ENCODE data around the gene MORN1.
A peak's percentile ranks its signal among the peaks of the same experiment; 100 is the strongest.

The MORN1 gene

GRCh38 chr1:2286923-2287322 is 104.4 kb downstream of the MORN1 start:
- intact Hi-C loops (cut with micrococcal nuclease): no loop called here
- H3K4me1 Mint-ChIP-seq (ENCODE audit: low read depth): peaks cover 93% of the 10 kb centered on the region
- H3K36me3 Mint-ChIP-seq (ENCODE audit: low read depth): peaks cover 76% of the 10 kb centered on the region
- H3K9me3 Mint-ChIP-seq: no peaks in the 10 kb centered on the region
- no peak overlapping the region for H3K4me3 Mint-ChIP-seq
- H3K27me3 Mint-ChIP-seq: peaks cover 7% of the 10 kb centered on the region
- peak overlapping the region; percentile 33 for H3K27ac Mint-ChIP-seq

DNA sequence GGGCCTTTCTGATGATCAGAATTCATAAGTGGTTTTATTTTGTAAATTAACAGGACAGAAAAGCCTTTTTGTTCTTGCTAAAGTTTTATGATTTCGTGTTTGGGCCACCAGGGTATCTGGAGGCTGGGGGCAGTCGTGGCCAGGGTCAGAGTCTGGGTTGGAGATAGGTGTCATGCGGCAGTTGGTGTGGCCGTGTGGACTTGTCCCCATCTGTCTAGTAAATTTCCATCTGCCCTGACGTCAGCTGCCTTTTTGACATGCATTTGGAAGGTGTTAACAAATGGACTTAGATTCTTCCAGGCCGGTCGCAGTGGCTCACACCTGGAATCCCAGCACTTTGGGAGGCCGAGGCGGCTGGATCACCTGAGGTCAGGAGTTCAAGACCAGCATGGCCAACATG is 106.4 kb downstream of the MORN1 start:
- intact Hi-C loops (cut with micrococcal nuclease): no loop called here

GRCh38 chr1:2283991-2284895 is 107.1 kb downstream of the MORN1 start:
- no peak overlapping the region for H3K27ac Mint-ChIP-seq
- intact Hi-C loops (cut with micrococcal nuclease): no loop called here
- H3K4me1 Mint-ChIP-seq (ENCODE audit: low read depth): peaks cover 73% of the 10 kb centered on the region
- H3K4me3 Mint-ChIP-seq: no peak overlapping the region
- H3K9me3 Mint-ChIP-seq: no peaks in the 10 kb centered on the region
- H3K27me3 Mint-ChIP-seq: peaks cover 7% of the 10 kb centered on the region
- H3K36me3 Mint-ChIP-seq (ENCODE audit: low read depth): peaks cover 84% of the 10 kb centered on the region

More for the DNA sequence above, 106.4 kb downstream of the MORN1 start:
- H3K36me3 Mint-ChIP-seq (ENCODE audit: low read depth): peaks cover 77% of the 10 kb centered on the region
- H3K4me1 Mint-ChIP-seq (ENCODE audit: low read depth): peaks cover 73% of the 10 kb centered on the region
- no peaks in the 10 kb centered on the region for H3K9me3 Mint-ChIP-seq
- H3K4me3 Mint-ChIP-seq: no peak overlapping the region
- peaks cover 7% of the 10 kb centered on the region for H3K27me3 Mint-ChIP-seq
- H3K27ac Mint-ChIP-seq: no peak overlapping the region

GRCh38 chr1:2283371-2283990 is 107.9 kb downstream of the MORN1 start:
- intact Hi-C loops (cut with micrococcal nuclease): no loop called here
- Mint-ChIP-seq H3K36me3 (ENCODE audit: low read depth) (peaks cover 84% of the 10 kb centered on the region), H3K4me3 (no peak overlapping the region), H3K27me3 (peaks cover 7% of the 10 kb centered on the region), H3K27ac (no peak overlapping the region), H3K4me1 (ENCODE audit: low read depth) (peaks cover 73% of the 10 kb centered on the region), H3K9me3 (no peaks in the 10 kb centered on the region)

DNA sequence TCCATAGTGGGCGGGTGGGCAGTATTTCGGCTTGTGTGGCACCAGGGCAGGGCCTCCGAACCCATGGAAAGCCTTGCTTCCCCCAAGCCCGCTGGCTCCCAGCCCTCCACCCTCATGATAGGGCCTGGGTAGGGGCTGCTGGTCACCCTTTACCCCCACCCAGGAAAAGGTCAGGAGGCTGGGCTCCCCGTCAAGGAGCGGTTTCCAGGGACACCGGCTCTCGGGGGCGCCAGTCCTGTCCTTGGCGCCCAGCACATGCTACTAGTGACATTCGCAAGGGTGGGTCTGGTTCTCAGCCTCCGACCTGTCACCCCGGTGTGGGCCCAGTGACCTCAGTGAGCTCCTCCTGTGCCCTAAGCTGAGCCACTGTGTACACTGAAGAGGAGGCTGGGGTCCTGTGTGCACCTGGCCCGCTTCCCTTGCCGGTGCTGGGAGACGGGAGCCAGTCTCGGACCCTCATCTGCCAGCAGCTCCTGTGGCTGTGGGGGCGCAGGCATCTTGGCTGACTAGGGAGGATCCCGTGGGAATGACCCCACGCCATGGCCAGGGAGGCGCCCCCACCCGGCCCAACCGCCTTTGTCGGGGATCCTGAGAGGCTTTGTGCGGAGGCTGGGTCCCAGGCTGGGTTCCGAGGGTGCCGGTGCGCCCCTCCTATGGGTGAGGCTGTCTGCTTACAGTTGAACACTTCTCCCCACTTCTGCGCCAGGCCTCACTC is 108.6 kb downstream of the MORN1 start:
- peaks cover 3% of the 10 kb centered on the region for H3K27me3 Mint-ChIP-seq
- peaks cover 73% of the 10 kb centered on the region for H3K4me1 Mint-ChIP-seq (ENCODE audit: low read depth)
- H3K9me3 Mint-ChIP-seq: no peaks in the 10 kb centered on the region
- H3K36me3 Mint-ChIP-seq (ENCODE audit: low read depth): peaks cover 84% of the 10 kb centered on the region
- H3K27ac Mint-ChIP-seq: no peak overlapping the region
- no peak overlapping the region for H3K4me3 Mint-ChIP-seq
- intact Hi-C loops (cut with micrococcal nuclease): no loop called here

DNA sequence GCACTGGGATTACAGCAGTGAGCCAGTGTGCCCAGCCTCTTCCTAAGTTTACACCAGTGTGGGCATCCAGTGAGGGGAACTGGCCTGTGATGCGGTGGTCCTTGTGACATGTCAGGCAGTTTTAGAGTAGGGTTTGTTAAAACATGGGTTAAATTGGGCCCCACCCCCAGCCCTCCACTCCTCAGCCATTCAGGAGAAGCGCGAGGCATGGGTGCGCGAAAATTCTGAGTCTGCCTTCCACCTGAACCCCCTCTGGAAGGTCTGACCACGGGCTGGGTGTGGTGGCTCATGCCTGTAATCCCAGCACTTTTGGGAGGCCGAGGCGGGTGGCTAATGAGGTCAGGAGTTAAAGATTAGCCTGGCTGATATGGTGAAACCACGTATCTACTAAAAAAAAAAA is 111.5 kb downstream of the MORN1 start:
- H3K4me1 Mint-ChIP-seq (ENCODE audit: low read depth): peaks cover 73% of the 10 kb centered on the region
- H3K36me3 Mint-ChIP-seq (ENCODE audit: low read depth): peaks cover 80% of the 10 kb centered on the region
- H3K9me3 Mint-ChIP-seq: no peaks in the 10 kb centered on the region
- H3K27ac Mint-ChIP-seq: peak overlapping the region; percentile 65
- peak overlapping the region; percentile 11 for H3K4me3 Mint-ChIP-seq
- intact Hi-C loops (cut with micrococcal nuclease): no loop called here
- no peaks in the 10 kb centered on the region for H3K27me3 Mint-ChIP-seq

DNA sequence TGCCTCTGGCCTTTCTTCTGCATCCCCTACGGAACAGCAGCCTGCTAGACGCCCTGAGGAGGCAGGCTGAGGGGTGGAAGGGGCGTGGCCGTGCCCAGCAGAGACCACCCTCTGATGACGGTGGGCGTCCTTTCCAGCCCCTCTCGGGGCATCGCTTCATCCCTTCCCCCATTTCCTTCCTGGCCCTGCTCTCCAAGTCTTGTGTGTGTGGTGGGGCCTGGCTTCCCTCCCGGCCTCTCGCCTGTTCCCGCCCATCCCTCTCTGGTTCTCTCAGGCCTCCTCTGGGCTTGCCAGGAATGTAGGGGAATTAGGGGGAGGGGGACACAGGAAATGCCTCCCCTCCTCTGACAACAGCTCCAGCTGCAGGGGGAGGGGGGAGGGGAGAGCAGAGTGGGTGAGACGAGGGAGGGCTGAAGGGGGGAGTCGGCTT is 112.1 kb downstream of the MORN1 start:
- Mint-ChIP-seq H3K4me3 (peak overlapping the region; percentile 35), H3K9me3 (no peaks in the 10 kb centered on the region), H3K36me3 (ENCODE audit: low read depth) (peaks cover 80% of the 10 kb centered on the region), H3K4me1 (ENCODE audit: low read depth) (peaks cover 73% of the 10 kb centered on the region), H3K27me3 (no peaks in the 10 kb centered on the region), H3K27ac (peak overlapping the region; percentile 65)
- intact Hi-C loops (cut with micrococcal nuclease): no loop called here

DNA sequence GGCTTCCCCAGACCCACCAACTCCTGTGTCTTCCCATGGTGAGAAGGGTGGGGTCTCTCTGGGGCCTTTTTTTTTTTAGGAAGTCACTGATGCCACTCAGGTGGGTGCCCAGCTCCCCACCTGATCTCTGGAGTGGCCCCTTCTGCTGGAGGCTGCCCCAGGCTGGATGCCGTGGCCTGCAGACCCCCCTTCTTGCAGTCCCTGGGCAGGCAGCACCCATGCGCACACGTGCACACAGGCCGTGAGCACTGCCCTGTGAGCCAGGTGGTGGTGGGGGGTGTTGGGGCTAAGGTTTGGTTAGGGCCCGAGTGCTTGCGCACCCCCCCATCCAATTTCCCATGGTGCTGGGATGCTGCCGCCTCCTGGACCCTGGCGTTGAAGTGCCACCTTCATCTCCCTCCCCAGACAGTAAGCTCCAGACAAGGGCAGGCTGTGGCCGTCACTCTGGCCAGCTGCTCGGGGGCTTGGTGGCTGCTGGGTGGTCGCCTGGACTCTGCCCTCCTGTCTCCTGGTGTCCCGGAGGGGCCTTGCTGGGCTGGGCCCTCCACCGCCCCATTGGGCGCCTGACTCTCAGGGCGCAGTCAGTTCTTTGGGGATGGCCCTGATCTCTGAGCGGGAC is 112.7 kb downstream of the MORN1 start:
- peaks cover 74% of the 10 kb centered on the region for H3K4me1 Mint-ChIP-seq (ENCODE audit: low read depth)
- peak overlapping the region; percentile 65 for H3K27ac Mint-ChIP-seq
- intact Hi-C loops (cut with micrococcal nuclease): no loop called here
- no peaks in the 10 kb centered on the region for H3K27me3 Mint-ChIP-seq
- H3K4me3 Mint-ChIP-seq: peak overlapping the region; percentile 35
- H3K36me3 Mint-ChIP-seq (ENCODE audit: low read depth): peaks cover 80% of the 10 kb centered on the region
- no peaks in the 10 kb centered on the region for H3K9me3 Mint-ChIP-seq

GRCh38 chr1:2277741-2278488 is 113.4 kb downstream of the MORN1 start:
- Mint-ChIP-seq H3K27me3 (no peaks in the 10 kb centered on the region), H3K9me3 (no peaks in the 10 kb centered on the region), H3K36me3 (ENCODE audit: low read depth) (peaks cover 80% of the 10 kb centered on the region), H3K27ac (peak overlapping the region; percentile 65), H3K4me3 (no peak overlapping the region), H3K4me1 (ENCODE audit: low read depth) (peaks cover 74% of the 10 kb centered on the region)
- intact Hi-C loops (cut with micrococcal nuclease): no loop called here

GRCh38 chr1:2276803-2277580 is 114.4 kb downstream of the MORN1 start:
- H3K27me3 Mint-ChIP-seq: no peaks in the 10 kb centered on the region
- no peaks in the 10 kb centered on the region for H3K9me3 Mint-ChIP-seq
- intact Hi-C loops (cut with micrococcal nuclease): no loop called here
- peak overlapping the region; percentile 65 for H3K27ac Mint-ChIP-seq
- H3K4me1 Mint-ChIP-seq (ENCODE audit: low read depth): peaks cover 76% of the 10 kb centered on the region
- H3K4me3 Mint-ChIP-seq: no peak overlapping the region
- H3K36me3 Mint-ChIP-seq (ENCODE audit: low read depth): peaks cover 79% of the 10 kb centered on the region

DNA sequence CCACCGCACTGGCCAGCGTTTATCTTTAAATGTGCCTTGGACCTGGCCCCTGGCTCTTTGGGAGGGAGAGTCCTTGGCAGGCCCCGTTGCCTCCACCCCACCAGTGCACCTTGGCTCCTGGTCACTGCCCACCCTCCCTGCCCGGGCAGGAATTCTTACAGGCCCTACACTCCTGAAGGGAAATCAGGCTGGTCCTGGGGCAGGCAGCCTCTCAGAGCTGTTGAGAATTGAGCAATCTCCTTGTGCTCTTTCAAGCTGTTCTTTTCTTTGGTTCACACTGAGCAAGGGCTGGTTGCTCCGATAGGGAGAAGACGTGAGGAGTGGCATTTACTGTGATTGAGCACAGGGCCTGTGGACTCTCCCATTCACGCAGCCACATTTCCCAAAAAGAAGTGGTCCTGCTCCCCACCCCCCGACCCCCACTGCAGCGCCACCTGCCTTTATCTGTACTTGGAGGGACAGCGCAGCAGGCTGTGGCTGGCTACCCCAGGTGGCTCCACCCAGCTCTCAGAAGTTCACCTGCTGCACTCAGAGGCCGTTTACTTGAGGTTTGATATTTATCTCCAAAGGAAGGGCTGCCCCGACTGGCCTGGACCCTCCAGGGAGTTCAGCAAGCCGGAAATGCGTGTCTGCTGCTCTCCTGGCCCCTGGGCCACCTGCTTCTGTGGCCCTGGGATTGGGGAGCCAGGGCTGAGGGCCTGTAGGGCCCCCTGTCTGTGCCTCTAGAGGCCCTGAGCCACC is 115.4 kb downstream of the MORN1 start:
- peaks cover 80% of the 10 kb centered on the region for H3K36me3 Mint-ChIP-seq (ENCODE audit: low read depth)
- intact Hi-C loops (cut with micrococcal nuclease): no loop called here
- no peaks in the 10 kb centered on the region for H3K27me3 Mint-ChIP-seq
- no peaks in the 10 kb centered on the region for H3K9me3 Mint-ChIP-seq
- peaks cover 86% of the 10 kb centered on the region for H3K4me1 Mint-ChIP-seq (ENCODE audit: low read depth)
- no peak overlapping the region for H3K4me3 Mint-ChIP-seq
- no peak overlapping the region for H3K27ac Mint-ChIP-seq

DNA sequence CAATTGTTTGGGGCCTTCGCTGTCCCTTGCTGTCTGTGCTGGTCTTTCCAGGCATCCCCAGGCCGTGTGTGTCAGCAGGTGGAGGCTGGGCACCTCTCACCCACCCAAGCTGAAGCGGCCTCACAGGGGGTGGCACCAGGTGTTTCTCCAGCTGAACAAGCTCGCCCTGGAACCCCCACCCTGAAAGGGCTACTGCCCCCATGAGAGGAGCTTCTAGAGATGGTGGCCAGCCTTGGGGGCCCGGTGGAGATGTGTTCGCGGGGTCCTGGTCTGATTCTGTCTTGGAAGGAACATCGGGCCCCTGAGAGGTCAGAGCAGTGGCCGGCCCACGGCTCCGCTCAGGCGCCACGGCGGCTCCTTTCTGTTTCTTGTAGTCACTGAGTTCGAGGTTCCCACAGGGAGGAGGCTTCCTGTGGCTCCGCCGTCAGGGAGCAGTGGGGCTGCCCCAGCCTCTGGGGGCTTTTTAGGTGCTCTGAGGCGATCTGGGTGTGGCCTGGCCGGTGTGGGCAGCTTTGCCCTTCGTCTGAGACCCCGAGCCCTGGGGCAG is 116.4 kb downstream of the MORN1 start:
- intact Hi-C loops (cut with micrococcal nuclease): no loop called here
- Mint-ChIP-seq H3K4me1 (ENCODE audit: low read depth) (peaks cover 95% of the 10 kb centered on the region), H3K27ac (peak overlapping the region; percentile 30), H3K9me3 (no peaks in the 10 kb centered on the region), H3K36me3 (ENCODE audit: low read depth) (peaks cover 75% of the 10 kb centered on the region), H3K4me3 (no peak overlapping the region), H3K27me3 (no peaks in the 10 kb centered on the region)
